ENCODE measurements around the gene VPS35L. TPM values are rescaled to one million over a fixed set of nuclear protein-coding genes. Genes with fewer than 3 reads are reported as not detected.
"Not testable (repeated sequence)": the region's sequence is repeated elsewhere in the genome, so short reads cannot be mapped to it uniquely, and the experiment has no call there.

VPS35L gene
- total RNA-seq, 1 donor from 2014 or later = 62.0 TPM

GRCh38 chr16:19540241-19540970 lies 15.1 kb upstream of the VPS35L start:
- no peak for DNase-seq (ENCODE audit: extremely low spot score, unreplicated experiment)
- peaks cover 6% of the 10 kb centered on the region for H3K4me1 Mint-ChIP-seq (ENCODE audit: unreplicated experiment)
- no peaks in the 10 kb centered on the region for H3K27me3 Mint-ChIP-seq
- peaks cover 45% of the 10 kb centered on the region for H3K36me3 Mint-ChIP-seq
- no peak overlapping the region for H3K4me3 Mint-ChIP-seq
- TF ChIP-seq CTCF (conservative IDR thresholded peaks at IDR 0.05) = no peak
- H3K9me3 Mint-ChIP-seq = no peaks in the 10 kb centered on the region
- H3K27ac Mint-ChIP-seq = no peak overlapping the region

GRCh38 chr16:19542138-19542821 lies 13.2 kb upstream of the VPS35L start:
- TF ChIP-seq CTCF (conservative IDR thresholded peaks at IDR 0.05) = no peak
- Mint-ChIP-seq H3K4me1 (ENCODE audit: unreplicated experiment) (peaks cover 6% of the 10 kb centered on the region), H3K9me3 (no peaks in the 10 kb centered on the region), H3K36me3 (peaks cover 31% of the 10 kb centered on the region), H3K27ac (no peak overlapping the region), H3K4me3 (peak overlapping the region; percentile 16), H3K27me3 (no peaks in the 10 kb centered on the region)
- DNase-seq (ENCODE audit: extremely low spot score, unreplicated experiment) = no peak

- H3K9me3 Mint-ChIP-seq; DNase-seq (ENCODE audit: extremely low spot score, unreplicated experiment); H3K27ac Mint-ChIP-seq; H3K4me3 Mint-ChIP-seq; H3K27me3 Mint-ChIP-seq; H3K4me1 Mint-ChIP-seq (ENCODE audit: unreplicated experiment): not testable (repeated sequence)
- H3K36me3 Mint-ChIP-seq = peaks cover 30% of the 10 kb centered on the region
Observed at GRCh38 chr16:19543278-19543996, 12.1 kb upstream of the VPS35L start.

- peaks cover 6% of the 10 kb centered on the region for H3K4me1 Mint-ChIP-seq (ENCODE audit: unreplicated experiment)
- no peak overlapping the region for H3K4me3 Mint-ChIP-seq
- DNase-seq (ENCODE audit: extremely low spot score, unreplicated experiment) = no peak
- H3K27me3 Mint-ChIP-seq = no peaks in the 10 kb centered on the region
- no peaks in the 10 kb centered on the region for H3K9me3 Mint-ChIP-seq
- peaks cover 15% of the 10 kb centered on the region for H3K36me3 Mint-ChIP-seq
- H3K27ac Mint-ChIP-seq = no peak overlapping the region
- no peak for TF ChIP-seq CTCF (conservative IDR thresholded peaks at IDR 0.05)
Observed at GRCh38 chr16:19548144-19548543, 7.4 kb upstream of the VPS35L start.

- Mint-ChIP-seq H3K9me3 (no peaks in the 10 kb centered on the region), H3K4me3 (no peak overlapping the region), H3K27ac (no peak overlapping the region), H3K4me1 (ENCODE audit: unreplicated experiment) (no peaks in the 10 kb centered on the region), H3K27me3 (no peaks in the 10 kb centered on the region), H3K36me3 (peaks cover 3% of the 10 kb centered on the region)
- no peak for DNase-seq (ENCODE audit: extremely low spot score, unreplicated experiment)
- TF ChIP-seq CTCF (conservative IDR thresholded peaks at IDR 0.05) = no peak
Observed at GRCh38 chr16:19549673-19550072, 5.8 kb upstream of the VPS35L start.
